GM19238 (cell line): ENCODE measurements around the gene DZIP1L.
"Not testable (repeated sequence)": the region's sequence is repeated elsewhere in the genome, so short reads cannot be mapped to it uniquely, and the experiment has no call there.

Source experiments
- DNase-seq: peaks from one replicate; pipeline ENCODE4 v3.0.0; 2011; ENCODE audit warnings: low spot score; ENCODE audit not compliant: insufficient read length

The DZIP1L gene, protein sequence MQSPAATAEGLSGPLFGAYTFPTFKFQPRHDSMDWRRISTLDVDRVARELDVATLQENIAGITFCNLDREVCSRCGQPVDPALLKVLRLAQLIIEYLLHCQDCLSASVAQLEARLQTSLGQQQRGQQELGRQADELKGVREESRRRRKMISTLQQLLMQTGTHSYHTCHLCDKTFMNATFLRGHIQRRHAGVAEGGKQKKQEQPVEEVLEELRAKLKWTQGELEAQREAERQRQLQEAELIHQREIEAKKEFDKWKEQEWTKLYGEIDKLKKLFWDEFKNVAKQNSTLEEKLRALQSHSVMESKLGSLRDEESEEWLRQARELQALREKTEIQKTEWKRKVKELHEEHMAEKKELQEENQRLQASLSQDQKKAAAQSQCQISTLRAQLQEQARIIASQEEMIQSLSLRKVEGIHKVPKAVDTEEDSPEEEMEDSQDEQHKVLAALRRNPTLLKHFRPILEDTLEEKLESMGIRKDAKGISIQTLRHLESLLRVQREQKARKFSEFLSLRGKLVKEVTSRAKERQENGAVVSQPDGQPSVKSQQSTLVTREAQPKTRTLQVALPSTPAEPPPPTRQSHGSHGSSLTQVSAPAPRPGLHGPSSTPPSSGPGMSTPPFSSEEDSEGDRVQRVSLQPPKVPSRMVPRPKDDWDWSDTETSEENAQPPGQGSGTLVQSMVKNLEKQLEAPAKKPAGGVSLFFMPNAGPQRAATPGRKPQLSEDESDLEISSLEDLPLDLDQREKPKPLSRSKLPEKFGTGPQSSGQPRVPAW

GRCh38 chr3:138114988-138115971 is at the start of gene DZIP1L:
TSS of gene DZIP1L (minus strand) at chr3:138115608. CDS start at chr3:138103971, 11,637 bp downstream.
- DNase-seq: peak; percentile 52

DNA sequence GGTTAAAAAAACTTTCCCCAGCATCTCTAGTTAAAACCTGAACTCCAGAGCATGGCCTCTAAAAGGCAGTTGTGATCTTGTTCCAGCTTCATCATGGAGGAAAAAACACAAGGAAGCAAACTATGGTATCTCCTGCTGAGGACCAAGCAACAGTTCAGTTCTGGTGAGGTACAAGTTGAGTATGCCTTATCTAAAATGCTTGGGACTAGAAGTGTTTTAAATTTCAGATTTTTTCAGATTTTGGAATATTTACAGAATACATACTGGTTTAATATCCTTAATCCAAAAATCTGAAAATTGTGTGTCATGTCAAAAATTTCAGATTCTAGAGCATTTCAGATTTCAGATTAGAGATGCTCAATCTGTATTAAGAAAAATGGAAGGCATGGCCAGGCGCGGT is 49.7 kb upstream of the DZIP1L start:
- DNase-seq: no peak

GRCh38 chr3:138157743-138158142 is 42.3 kb upstream of the DZIP1L start:
- no peak for DNase-seq

GRCh38 chr3:138154534-138154933 is 39.1 kb upstream of the DZIP1L start:
- no peak for DNase-seq

DNA sequence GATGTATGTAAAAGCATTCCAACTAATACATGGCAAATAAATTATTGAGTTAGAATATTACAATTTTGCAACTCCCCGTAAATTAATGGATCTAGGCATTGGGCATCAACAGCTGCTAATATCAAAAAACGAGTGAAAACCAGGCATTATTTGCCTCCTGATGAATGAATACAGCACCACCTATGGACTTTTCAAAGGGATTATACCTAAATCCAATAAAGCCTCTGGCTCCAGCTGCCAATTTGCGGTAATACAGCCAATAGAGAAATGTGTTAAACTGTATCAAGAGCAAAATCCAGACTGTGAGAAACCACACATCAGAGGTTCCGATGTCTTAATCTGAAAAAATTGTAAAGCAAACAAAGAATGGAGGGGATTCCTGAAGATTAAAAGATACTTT is 33.1 kb upstream of the DZIP1L start:
- no peak for DNase-seq

- DNase-seq: not testable (repeated sequence)
These were observed 26.8 kb upstream of the DZIP1L start for GRCh38 chr3:138142181-138142580.

DNA sequence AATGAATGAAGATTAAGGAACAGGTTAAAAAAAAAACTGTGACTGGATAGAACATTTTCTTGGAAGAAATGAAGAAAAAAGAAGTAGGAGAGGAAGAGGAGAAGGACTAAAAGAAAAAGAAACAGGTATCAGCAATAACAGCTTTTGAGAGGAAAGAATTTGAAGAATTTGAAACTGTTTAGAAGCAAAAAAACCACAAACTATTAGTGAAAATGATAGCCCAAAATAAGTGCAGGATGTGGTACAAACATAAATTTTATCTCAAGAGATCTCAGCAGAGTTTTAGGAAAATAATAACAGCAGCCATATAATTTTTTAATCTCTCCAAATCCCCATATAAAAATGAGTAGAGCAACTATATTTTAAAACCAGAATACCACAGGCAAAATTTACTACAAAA is 25.5 kb upstream of the DZIP1L start:
- no peak for DNase-seq

GRCh38 chr3:138139691-138140090 is 24.3 kb upstream of the DZIP1L start:
- no peak for DNase-seq

- no peak for DNase-seq
These were observed 22.5 kb upstream of the DZIP1L start for GRCh38 chr3:138137861-138138260.

DNA sequence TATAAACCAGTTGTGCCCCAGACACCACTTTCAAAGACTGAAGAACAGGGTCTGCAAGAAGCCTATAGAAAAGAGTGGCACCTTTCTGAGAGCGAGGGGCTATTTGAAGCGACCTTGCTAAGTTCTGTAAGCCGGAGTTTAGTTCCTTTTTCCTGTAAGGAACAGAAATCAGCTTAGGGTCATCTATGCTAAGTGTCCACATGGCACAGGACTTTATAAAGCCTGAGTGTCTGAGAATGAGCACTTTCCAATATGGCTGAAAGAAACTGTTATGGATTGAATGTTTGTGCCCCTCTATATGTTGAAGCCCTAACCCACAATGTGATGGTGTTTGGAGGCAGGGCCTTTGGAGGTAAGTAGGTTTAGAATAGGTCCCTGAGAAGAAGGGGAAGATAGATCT is 20.8 kb upstream of the DZIP1L start:
- DNase-seq: no peak

DNA sequence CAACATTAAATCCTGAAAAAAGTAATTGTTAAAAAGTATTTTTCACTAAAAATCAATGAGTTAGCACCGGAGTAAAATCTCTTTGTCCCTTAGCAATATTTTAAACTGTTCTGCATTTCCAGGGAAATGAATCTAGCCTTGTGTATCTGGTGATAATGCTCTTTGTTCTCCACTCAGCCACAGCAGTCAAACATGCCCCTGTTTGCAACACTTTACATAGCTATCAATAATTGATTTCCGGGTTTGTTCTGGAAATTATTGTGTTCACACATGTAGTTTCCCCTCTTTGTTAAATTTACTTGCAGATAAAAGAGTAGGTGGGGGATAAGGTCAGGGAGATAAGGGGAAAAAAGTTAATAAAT is 20.4 kb upstream of the DZIP1L start:
- DNase-seq: no peak

DNA sequence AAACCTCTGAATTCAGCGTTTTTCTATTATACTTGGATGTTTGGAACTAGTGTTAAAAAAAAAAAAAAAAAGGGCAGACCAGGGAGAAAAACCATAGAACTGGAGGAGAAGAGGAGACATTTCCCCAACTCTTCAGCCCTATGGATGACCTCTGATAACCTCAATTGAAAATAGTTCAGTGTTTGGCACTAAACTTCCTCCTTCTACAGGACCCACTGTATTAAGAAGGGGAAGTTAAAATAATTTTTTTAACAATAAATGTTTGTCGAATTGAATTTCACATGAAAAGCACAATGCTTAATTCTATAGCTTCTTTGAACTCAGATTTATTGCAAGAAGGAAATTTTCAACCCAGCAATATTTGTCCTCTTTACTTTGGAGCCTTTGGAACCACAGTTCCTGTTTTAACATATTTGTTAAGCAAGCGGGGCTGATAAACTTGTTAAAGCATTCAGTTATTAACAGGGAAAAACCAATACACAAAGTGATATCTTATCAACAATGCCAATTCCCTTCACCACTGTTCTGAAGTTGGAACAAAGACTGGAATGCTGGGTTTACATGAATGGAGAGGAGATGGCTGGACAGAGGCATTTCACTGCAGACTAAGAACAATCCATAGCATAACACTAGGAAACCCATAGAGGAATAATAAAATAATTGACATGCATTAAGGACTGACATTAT is 19.9 kb upstream of the DZIP1L start:
- DNase-seq: no peak

GRCh38 chr3:138132239-138132638 is 16.8 kb upstream of the DZIP1L start, which contains the start of gene A4GNT:
TSS of gene A4GNT (minus strand) at chr3:138132390. CDS start at chr3:138131256, 1,134 bp downstream.
- no peak for DNase-seq

DNA sequence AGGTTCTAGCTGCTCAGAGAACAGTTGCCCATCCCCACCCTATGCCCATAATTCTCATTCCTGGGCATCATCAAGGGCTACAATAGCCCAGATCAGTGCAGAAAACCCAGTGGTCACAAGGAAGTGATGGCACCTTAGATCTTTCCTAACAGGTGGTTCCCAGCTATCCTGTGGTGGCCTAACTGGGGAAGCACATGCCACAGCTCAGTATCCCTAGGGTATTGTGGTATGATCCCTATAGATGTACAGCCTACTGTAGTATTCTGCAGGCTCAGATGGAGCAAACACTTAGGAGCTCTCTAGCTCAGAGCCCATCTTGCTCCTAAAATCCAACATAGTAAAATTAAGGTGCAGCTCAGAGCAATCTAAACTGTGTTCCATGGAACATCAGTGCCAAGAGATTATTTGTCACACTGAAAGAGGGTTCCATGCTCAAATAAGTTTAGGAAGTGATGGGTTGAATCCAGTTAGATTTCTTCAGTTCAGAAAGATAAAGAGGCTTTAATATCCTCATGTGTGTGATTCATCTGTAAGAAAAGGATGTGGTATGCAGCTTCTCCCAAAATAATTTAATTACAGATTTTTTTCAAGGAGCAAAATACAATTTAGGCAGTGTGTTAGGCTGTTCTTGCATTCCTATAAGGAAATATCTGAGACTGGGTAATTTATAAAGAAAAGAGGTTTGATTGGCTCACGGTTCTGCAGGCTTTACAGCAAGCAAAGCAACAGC is 12.4 kb upstream of the DZIP1L start:
- no peak for DNase-seq

DNA sequence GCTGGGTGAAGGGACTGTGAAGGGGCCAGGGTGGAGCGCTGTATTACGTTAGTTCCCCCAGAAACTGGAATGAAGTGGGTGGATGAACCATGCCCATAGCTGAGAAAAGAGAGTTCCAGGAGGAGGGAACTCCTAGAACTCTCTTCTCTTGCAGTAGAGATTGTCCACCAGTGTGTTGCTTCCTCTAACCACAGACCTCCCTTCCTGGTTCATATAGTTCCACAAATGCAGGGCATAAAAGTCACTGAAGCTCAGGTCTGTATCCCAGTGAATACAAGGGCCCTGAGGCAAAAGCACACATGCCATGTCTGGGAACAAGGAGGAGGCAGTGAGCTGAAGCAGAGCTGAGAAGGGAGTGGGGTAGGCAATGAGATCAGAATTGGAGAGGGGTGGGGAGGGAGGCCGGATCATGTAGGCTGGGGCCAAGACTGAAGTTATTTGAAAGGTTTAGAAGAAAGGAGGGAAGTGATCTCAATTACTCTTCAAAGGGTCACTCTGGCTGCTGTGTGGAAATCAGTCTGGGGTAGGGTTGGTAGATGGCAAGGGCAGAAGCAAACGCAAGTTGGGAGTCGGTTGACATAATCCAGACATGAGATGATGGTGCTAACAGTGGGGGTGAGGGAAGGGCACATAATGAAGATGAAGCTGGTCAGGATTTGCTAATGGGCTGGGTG is 10.3 kb upstream of the DZIP1L start:
- no peak for DNase-seq

DNA sequence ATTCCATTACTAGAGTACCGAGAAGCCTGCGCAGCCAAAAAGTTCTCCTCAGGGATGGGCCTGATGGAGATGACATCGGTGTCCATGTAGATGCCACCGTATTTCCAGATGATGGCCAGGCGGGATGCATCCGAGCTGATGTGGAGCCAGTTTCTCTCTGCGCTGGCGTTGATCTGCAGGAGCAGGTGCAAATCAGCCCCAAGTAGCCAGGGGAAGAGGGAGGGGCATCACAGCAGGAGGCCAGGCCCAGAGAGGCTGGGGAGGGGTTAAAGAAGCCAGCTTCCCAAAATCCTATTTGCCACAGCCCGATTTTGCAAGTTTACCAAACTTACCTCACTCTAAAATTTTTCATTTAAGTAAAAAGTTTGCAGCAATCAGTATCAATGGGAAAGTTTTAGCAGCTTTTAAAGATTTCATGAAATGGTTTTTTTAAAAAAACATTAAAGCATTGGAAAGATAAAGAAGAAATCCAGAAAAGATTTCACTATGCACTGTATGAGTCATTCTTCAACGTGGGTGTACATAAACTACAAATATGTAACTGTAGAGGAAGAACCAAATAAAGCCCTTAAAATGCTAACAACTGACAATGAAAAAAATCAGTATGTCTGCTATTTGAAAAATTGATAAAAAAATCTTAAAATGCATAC is 9.4 kb upstream of the DZIP1L start:
- DNase-seq: no peak

GRCh38 chr3:138124188-138124587 is 8.8 kb upstream of the DZIP1L start:
- no peak for DNase-seq

DNA sequence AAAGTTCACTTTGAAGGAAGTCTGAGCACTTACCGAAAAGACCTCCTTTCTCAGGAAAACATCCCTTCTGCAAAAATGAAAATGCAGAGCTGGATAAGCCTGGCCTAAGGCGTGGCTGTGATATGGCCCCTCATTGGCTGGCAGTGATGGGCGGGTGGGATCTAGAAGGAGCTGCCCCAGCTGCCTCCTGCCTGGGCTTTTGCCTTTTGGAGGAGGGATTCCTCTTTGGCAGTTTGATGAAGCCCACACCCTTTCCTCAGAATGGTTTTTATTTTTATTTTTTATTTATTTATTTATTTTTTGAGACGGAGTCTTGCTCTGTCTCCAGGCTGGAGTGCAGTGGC is 4.0 kb upstream of the DZIP1L start:
- DNase-seq: no peak
